MM.1S (cell line): ENCODE results near the gene CEACAM5.

Source experiments
- DNase-seq: peaks from one replicate; pipeline ENCODE4 v3.0.0-alpha.2; 2015
- H2AFZ ChIP-seq: fragments of 300-600 bp; sonication (generic); 2 replicates; pipeline ENCODE4 v1.6.0; 2016; ENCODE audit warnings: antibody characterized with exemption, low read length
- H3F3A ChIP-seq: fragments of 300-600 bp; sonication (generic); 2 replicates; pipeline ENCODE4 v1.6.1; 2016; ENCODE audit warnings: mild to moderate bottlenecking, antibody characterized with exemption, low read length, moderate library complexity, mixed read lengths; ENCODE audit not compliant: insufficient read depth
- H3K27ac ChIP-seq: fragments of 300-600 bp; sonication (generic); 2 replicates; pipeline ENCODE4 v1.5.1; 2016; ENCODE audit warnings: mild to moderate bottlenecking, low read length
- H3K27me3 ChIP-seq: fragments of 300-600 bp; sonication (generic); replicated peaks from 2 replicates; pipeline ENCODE4 v1.6.0; 2016; ENCODE audit warnings: low read length; ENCODE audit not compliant: insufficient read depth
- H3K36me3 ChIP-seq: fragments of 300-600 bp; sonication (generic); replicated peaks from 2 replicates; pipeline ENCODE4 v1.6.1; 2016; ENCODE audit warnings: mild to moderate bottlenecking, low read length, mixed read lengths; ENCODE audit not compliant: insufficient read depth
- H3K4me1 ChIP-seq: fragments of 300-600 bp; sonication (generic); 2 replicates; pipeline ENCODE4 v1.6.1; 2016; ENCODE audit warnings: low read length, mixed read lengths
- H3K4me2 ChIP-seq: fragments of 300-600 bp; sonication (generic); 2 replicates; pipeline ENCODE4 v1.6.0; 2016; ENCODE audit warnings: low read depth, low read length
- H3K4me3 ChIP-seq: fragments of 300-600 bp; sonication (generic); 2 replicates; pipeline ENCODE4 v1.5.1; 2016; ENCODE audit warnings: low read length, mixed read lengths
- H3K79me2 ChIP-seq: fragments of 300-600 bp; sonication (generic); 2 replicates; pipeline ENCODE4 v1.6.1; 2016; ENCODE audit warnings: mixed run types, low read length, mixed read lengths
- H3K9ac ChIP-seq: fragments of 300-600 bp; sonication (generic); 2 replicates; pipeline ENCODE4 v1.6.1; 2016; ENCODE audit warnings: low read length, mixed read lengths
- H3K9me2 ChIP-seq: fragments of 300-600 bp; sonication (generic); replicated peaks from 2 replicates; pipeline ENCODE4 v1.6.1; 2016; ENCODE audit warnings: mild to moderate bottlenecking, low read length, mixed read lengths; ENCODE audit not compliant: insufficient read depth
- H3K9me3 ChIP-seq: fragments of 300-600 bp; sonication (generic); replicated peaks from 2 replicates; pipeline ENCODE4 v1.6.1; 2016; ENCODE audit warnings: mild to moderate bottlenecking, low read length, mixed read lengths; ENCODE audit not compliant: insufficient read depth
- H4K20me1 ChIP-seq: fragments of 300-600 bp; sonication (generic); 2 replicates; pipeline ENCODE4 v1.6.1; 2016; ENCODE audit warnings: mild to moderate bottlenecking, low read length, moderate library complexity, mixed read lengths; ENCODE audit not compliant: insufficient read depth
- CTCF ChIP-seq: fragments of 300-600 bp; sonication (generic); IDR thresholded peaks from 2 replicates; pipeline ENCODE4 v1.5.1; 2016; ENCODE audit warnings: antibody characterized with exemption, low read length, mixed read lengths
- EZH2 ChIP-seq: fragments of 300-600 bp; sonication (generic); optimal IDR thresholded peaks from 2 replicates; pipeline ENCODE3; 2017; ENCODE audit warnings: low read depth, mild to moderate bottlenecking, antibody characterized with exemption, low read length, mixed read lengths
- EZH2phosphoT487 ChIP-seq: fragments of 300-600 bp; sonication (generic); IDR thresholded peaks from 2 replicates; pipeline ENCODE4 v1.6.1; 2018; ENCODE audit warnings: antibody characterized with exemption, low read length

The CEACAM5 gene

DNA sequence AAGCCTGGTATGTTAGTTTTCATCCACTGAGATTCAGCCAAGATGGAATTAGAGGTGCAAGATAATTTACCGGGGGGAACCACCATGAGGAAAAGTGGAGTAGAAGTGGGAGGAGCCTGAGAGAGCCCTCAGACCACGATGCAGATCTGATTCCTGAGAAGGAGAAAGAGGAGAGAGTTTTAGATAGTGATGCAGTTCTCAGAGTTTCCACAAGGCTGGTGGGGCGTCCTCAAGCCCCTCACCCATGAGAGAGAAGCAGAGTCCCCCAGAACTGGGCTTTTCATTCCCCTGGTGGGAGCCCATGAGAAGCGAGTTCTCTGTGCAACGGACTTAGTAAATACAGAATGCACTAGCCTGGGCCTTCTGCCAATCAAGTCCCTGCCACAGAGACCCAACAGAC, 18.1 kb downstream of the CEACAM5 start:
- no peak for TF ChIP-seq CTCF
- no peak for TF ChIP-seq EZH2phosphoT487
- TF ChIP-seq EZH2 = no peak
- Histone ChIP-seq H3K4me3 (no peak overlapping the region), H3K9ac (no peak overlapping the region), H3K9me2 (no peaks in the 10 kb centered on the region), H3K27me3 (peaks cover 96% of the 10 kb centered on the region), H3K27ac (no peak overlapping the region), H3F3A (no peaks in the 10 kb centered on the region), H3K36me3 (no peaks in the 10 kb centered on the region), H2AFZ (no peak overlapping the region), H3K9me3 (no peaks in the 10 kb centered on the region), H3K4me1 (no peaks in the 10 kb centered on the region), H4K20me1 (no peaks in the 10 kb centered on the region), H3K79me2 (no peaks in the 10 kb centered on the region), H3K4me2 (no peak overlapping the region)
- DNase-seq = no peak

GRCh38 chr19:41734156-41734555, 25.7 kb downstream of the CEACAM5 start:
- Histone ChIP-seq H3K36me3 (no peaks in the 10 kb centered on the region), H3F3A (no peaks in the 10 kb centered on the region), H3K4me3 (no peak overlapping the region), H3K9me3 (no peaks in the 10 kb centered on the region), H3K27me3 (peaks cover 88% of the 10 kb centered on the region), H3K27ac (no peak overlapping the region), H3K4me1 (no peaks in the 10 kb centered on the region), H3K9me2 (no peaks in the 10 kb centered on the region), H3K4me2 (no peak overlapping the region), H3K79me2 (no peaks in the 10 kb centered on the region), H4K20me1 (no peaks in the 10 kb centered on the region), H3K9ac (no peak overlapping the region), H2AFZ (no peak overlapping the region)
- TF ChIP-seq CTCF = no peak
- no peak for DNase-seq

DNA sequence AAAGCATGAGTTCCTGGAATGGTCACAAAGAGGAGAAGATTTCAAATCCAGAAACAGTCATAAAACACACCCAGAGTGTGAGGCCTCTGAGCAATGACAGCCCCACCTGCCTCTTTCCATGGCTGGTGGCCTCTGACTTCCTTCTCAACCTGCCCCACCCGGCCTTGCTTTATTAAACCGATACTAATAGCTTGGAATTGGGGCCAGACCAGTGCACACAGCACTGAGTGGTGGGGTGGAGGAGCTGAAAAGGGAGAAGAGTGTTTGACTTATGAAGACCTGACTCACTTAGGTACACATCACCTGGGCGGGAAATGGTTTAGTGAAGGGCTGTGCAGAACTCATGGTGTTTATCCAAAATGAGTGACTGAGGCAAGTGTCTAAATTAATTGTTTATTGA, 26.2 kb downstream of the CEACAM5 start:
- Histone ChIP-seq H3K4me2 (no peak overlapping the region), H4K20me1 (no peaks in the 10 kb centered on the region), H3K9me2 (no peaks in the 10 kb centered on the region), H3K9ac (no peak overlapping the region), H3F3A (no peaks in the 10 kb centered on the region), H3K4me1 (no peaks in the 10 kb centered on the region), H3K9me3 (no peaks in the 10 kb centered on the region), H3K27me3 (peaks cover 88% of the 10 kb centered on the region), H3K4me3 (no peak overlapping the region), H3K27ac (no peak overlapping the region), H3K79me2 (no peaks in the 10 kb centered on the region), H3K36me3 (no peaks in the 10 kb centered on the region), H2AFZ (no peak overlapping the region)
- TF ChIP-seq EZH2phosphoT487 (no peak), EZH2 (no peak), CTCF (no peak)
- no peak for DNase-seq
